Activated CD4-positive, alpha-beta T cell treated with anti-CD3 and anti-CD28 coated beads, Interleukin-2, amount 50 U/mL, for 48 hours (primary cell): Measurements from ENCODE around the gene PET117.
"Not testable (repeated sequence)": the region's sequence is repeated elsewhere in the genome, so short reads cannot be mapped to it uniquely, and the experiment has no call there.

Experiments
- DNase-seq, 2 experiments: peaks; one replicate each; pipeline ENCODE4 v3.0.0-alpha.2; 2020

Gene PET117

GRCh38 chr20:18165553-18165952, 27.9 kb downstream of the PET117 start:
- DNase-seq = no peak

DNA sequence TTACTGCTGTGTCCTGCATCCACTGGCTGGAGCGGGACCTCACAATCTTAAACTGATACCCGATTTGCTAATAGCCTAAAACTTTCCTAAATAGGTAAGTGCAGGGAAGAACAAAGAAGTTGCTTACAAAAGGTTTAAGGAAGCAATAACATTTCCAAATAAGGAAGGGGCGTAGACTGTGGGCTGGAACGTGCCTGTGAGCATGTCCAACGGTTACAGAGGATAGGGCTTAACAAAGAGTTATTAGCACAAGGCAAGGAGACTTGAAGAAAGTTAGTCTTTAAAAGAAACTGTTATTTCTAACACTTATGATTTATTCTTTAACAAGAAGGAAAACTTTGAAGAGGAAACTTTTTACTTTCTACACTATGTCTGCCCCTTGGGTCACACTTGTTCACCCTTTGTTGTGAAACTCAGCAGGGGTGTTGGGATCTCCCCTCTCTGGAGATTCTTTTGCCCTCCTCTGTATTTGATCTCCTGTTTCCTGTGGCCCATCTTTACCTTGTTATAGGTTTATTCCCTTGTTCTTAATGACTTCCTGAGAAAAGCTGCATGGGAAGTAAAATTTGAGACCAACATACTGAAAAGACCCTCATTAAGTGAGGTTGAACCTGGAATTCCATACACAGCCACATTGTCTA, 28.7 kb downstream of the PET117 start:
- no peak for DNase-seq

DNA sequence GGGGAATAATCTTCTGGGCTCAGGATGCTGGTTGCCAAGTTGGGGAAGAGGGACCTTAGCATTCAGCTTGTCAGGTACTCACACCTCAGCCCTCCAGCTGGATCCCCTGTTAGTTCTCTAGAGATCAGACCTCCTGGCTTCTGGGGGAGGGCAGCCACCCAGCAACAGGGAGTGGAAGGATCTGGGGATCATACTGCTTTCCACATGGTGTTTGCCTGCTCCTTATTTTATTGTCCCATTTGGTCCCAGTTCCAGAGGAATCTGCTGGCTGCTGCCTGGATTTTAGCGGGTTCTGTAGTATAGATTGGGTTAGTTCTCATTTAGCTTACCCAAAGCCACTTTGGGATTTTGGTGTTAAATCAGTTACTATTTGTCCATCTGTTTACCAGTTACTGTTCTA, 29.3 kb downstream of the PET117 start:
- DNase-seq = no peak

- no peak for DNase-seq
These were observed 34.7 kb downstream of the PET117 start for GRCh38 chr20:18172379-18172778.

- no peak for DNase-seq
These were observed 37.4 kb downstream of the PET117 start for GRCh38 chr20:18174906-18175683.

DNA sequence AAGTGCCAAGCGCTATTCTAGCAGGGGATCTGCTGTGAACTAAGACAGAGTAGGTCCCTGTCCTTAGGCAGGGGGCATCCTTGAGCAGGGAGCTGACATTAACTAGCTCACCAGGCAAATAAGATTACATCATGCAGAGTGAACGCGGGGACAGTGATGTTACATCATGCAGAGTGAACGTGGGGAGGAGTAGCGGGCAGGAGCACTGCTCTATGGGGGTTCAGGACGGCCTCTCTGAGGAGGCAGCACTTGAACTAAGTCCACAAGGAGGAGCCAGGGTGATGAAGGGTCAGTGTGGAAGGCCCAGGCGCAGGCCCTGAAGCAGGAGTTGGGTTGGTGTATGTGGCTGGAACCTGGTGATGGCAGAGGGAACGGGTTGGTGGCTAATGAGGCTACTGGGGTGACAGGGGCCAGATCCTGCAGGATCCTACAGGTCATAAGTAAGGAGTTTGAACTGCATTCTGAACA, 38.7 kb downstream of the PET117 start:
- DNase-seq = no peak

GRCh38 chr20:18180366-18180765, 42.7 kb downstream of the PET117 start:
- not testable (repeated sequence) for DNase-seq

DNA sequence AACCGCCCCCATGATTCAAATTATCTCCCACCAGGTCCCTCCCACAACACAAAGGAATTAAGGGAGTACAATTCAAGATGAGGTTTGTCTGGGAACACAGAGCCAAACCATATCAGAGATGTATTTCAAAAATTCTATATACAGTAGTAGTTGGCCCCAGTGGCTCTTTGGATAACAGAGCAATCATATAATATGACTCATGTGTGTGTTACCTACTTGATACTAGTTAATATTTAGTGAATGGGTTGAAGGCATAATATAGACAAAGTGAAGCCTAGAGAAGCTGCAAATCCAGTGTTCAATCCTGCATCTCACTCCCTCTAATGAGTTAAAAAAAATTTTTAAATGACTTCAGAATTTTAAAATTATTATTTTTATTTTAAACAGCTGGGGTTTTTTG, 43.2 kb downstream of the PET117 start:
- DNase-seq = no peak

- DNase-seq = no peak
These were observed 49.4 kb downstream of the PET117 start for GRCh38 chr20:18187020-18187419.

DNA sequence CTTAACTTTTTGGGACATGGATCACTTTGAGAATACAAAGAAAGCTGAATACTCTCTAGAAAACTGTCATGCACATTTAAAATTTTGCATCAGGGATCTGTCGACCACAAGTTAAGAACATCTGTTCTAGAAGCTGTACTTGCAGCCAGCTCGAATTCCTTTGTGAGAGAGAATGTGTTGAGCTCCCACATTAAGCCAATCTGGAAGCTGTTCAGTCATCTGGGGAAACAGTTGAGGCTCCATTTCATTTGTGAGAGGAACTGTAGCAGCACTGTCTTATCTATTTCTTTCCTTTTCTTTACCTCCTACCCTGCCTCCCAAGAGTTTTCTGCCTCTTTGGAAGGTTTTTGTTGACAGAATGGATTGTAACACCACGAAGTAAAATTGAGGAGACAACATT, 50.8 kb downstream of the PET117 start:
- DNase-seq = no peak

DNA sequence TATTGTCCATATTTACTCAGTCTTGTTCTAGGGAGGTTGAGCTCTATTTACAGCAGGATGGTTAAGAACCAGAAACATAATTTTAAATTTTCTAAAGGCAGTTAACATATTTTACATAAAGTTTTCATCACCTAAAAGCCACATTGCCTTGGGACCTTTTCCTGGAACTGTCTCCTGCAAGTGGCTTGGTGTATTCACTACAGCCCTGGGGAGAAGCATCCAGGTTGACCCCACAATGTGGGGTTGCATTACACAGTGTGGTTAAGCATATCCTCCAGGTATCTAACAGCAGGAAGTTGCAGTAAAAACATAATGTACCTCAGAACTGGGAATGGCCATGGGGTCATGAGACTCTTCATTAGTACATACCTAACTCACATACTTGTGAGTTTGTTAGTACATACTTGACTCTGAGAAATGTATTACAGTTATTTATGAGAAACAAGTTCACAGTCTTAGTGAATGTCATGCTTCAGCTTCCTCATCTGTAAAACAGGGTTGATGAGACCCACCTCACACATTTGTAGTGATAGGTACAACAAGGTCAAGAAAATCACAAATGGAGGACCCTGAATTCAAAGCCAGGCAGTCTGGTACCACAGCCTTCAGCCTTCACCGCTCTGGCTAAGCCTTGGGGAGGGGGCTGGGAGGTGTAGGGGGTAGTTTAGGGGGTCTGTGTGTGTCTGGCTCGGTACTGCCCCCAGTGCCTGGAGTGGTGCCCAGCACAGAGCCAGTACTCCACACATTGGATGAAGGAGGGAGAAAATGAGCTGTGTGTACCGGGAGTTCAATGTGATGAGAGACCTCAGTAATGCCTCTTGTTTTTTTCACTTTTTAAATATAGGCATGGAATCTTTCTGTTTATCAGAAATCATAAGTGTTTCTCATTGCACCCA, 52.9 kb downstream of the PET117 start:
- no peak for DNase-seq

GRCh38 chr20:18191306-18191705, 53.6 kb downstream of the PET117 start:
- DNase-seq = no peak
